ENCODE data around the gene ZNF554.
A peak's percentile ranks its signal among the peaks of the same experiment; 100 is the strongest.

ZNF554 gene

GRCh38 chr19:2808129-2808941 is 11.3 kb upstream of the ZNF554 start:
- Mint-ChIP-seq H3K9me3 (no peaks in the 10 kb centered on the region), H3K36me3 (ENCODE audit: low read depth) (peaks cover 10% of the 10 kb centered on the region), H3K4me3 (no peak overlapping the region), H3K27ac (no peak overlapping the region), H3K27me3 (ENCODE audit: low read depth, poor library complexity) (no peaks in the 10 kb centered on the region), H3K4me1 (no peaks in the 10 kb centered on the region)
- no peak for TF ChIP-seq CTCF (IDR thresholded peaks at IDR 0.05)
- no peak for DNase-seq

- Mint-ChIP-seq H3K4me3 (no peak overlapping the region), H3K9me3 (no peaks in the 10 kb centered on the region), H3K27me3 (ENCODE audit: low read depth, poor library complexity) (no peaks in the 10 kb centered on the region), H3K36me3 (ENCODE audit: low read depth) (peaks cover 10% of the 10 kb centered on the region), H3K27ac (peak overlapping the region; percentile 87), H3K4me1 (no peaks in the 10 kb centered on the region)
- TF ChIP-seq CTCF (IDR thresholded peaks at IDR 0.05): no peak
- no peak for DNase-seq
Measured at GRCh38 chr19:2809387-2810140, 10.1 kb upstream of the ZNF554 start.

- TF ChIP-seq CTCF (IDR thresholded peaks at IDR 0.05): no peak
- DNase-seq: no peak
- Mint-ChIP-seq H3K36me3 (ENCODE audit: low read depth) (peaks cover 10% of the 10 kb centered on the region), H3K9me3 (no peaks in the 10 kb centered on the region), H3K27ac (no peak overlapping the region), H3K27me3 (ENCODE audit: low read depth, poor library complexity) (no peaks in the 10 kb centered on the region), H3K4me3 (no peak overlapping the region), H3K4me1 (no peaks in the 10 kb centered on the region)
Measured at GRCh38 chr19:2810141-2811091, 9.3 kb upstream of the ZNF554 start.

- Mint-ChIP-seq H3K27ac (no peak overlapping the region), H3K4me3 (no peak overlapping the region), H3K27me3 (ENCODE audit: low read depth, poor library complexity) (no peaks in the 10 kb centered on the region), H3K9me3 (no peaks in the 10 kb centered on the region), H3K4me1 (no peaks in the 10 kb centered on the region), H3K36me3 (ENCODE audit: low read depth) (peaks cover 14% of the 10 kb centered on the region)
- TF ChIP-seq CTCF (IDR thresholded peaks at IDR 0.05): no peak
- DNase-seq: no peak
Measured at GRCh38 chr19:2811221-2811722, 8.4 kb upstream of the ZNF554 start.

GRCh38 chr19:2811735-2812413 is 7.8 kb upstream of the ZNF554 start:
- Mint-ChIP-seq H3K36me3 (ENCODE audit: low read depth) (peaks cover 14% of the 10 kb centered on the region), H3K4me1 (no peaks in the 10 kb centered on the region), H3K4me3 (no peak overlapping the region), H3K9me3 (no peaks in the 10 kb centered on the region), H3K27me3 (ENCODE audit: low read depth, poor library complexity) (no peaks in the 10 kb centered on the region), H3K27ac (no peak overlapping the region)
- no peak for TF ChIP-seq CTCF (IDR thresholded peaks at IDR 0.05)
- DNase-seq: no peak

Data from nephron progenitor cell (in vitro differentiated cells).